Uterus (tissue), 2 donors: Measurements from ENCODE around the gene WNK1.

Source experiments
- POLR2A ChIP-seq, 2 donors: fragments of 450-650 bp; IDR thresholded peaks; one replicate each; pipeline ENCODE4 v1.6.1; 2016; ENCODE audit warnings: antibody characterized with exemption in 2 of 2, mild to moderate bottlenecking in 1 of 2, moderate library complexity in 1 of 2
- TF ChIP-seq, protein P1 (sequence below), 4 experiments: fragments of 200-600 bp in 2 of 4; fragments of 450-650 bp in 2 of 4; sonication (generic) in 2 of 4; IDR thresholded peaks; one replicate each; pipeline ENCODE4 v1.5.1; 2016 to 2019; ENCODE audit warnings: antibody characterized with exemption in 4 of 4, mild to moderate bottlenecking in 2 of 4, moderate library complexity in 1 of 4

DNA sequence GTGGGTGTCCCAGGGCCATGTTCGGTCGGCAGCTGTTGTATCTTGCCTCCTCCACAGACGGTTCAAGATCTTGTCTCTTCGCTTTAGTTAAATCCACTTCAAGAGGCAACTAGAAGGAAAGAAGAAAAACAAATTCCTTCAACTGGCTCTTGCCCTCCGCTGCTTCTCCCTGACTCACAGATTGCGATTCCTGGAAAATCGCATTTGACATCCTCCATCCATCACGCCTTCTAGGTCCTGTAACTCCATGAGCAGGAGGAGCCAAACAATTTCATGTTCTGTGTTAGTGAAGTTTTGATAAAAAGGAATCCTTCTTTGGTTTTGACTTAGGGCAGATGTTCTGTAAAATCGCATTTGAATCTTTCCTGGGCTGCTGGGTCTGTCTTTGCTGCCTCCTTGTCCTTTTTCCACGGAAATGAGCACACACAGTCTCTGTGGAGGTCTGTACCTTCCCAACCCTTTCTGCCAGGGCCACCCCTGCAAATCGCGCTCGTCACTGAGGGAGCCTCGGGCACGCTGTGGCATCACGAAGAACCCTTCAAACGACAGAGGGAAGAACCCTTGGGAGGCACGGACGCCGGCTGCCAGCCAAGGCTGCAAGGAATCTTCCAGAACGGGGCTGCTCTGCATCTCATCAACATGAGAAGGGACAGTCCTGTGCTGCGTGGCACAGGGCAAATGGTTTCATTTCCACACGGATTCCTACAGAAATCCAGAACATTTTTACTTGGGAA, 164.5 kb downstream of the WNK1 start:
- TF ChIP-seq, protein P1, sequence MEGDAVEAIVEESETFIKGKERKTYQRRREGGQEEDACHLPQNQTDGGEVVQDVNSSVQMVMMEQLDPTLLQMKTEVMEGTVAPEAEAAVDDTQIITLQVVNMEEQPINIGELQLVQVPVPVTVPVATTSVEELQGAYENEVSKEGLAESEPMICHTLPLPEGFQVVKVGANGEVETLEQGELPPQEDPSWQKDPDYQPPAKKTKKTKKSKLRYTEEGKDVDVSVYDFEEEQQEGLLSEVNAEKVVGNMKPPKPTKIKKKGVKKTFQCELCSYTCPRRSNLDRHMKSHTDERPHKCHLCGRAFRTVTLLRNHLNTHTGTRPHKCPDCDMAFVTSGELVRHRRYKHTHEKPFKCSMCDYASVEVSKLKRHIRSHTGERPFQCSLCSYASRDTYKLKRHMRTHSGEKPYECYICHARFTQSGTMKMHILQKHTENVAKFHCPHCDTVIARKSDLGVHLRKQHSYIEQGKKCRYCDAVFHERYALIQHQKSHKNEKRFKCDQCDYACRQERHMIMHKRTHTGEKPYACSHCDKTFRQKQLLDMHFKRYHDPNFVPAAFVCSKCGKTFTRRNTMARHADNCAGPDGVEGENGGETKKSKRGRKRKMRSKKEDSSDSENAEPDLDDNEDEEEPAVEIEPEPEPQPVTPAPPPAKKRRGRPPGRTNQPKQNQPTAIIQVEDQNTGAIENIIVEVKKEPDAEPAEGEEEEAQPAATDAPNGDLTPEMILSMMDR (IDR thresholded peaks at IDR 0.05) = no peak
- no peak for TF ChIP-seq POLR2A (IDR thresholded peaks at IDR 0.05)
